ENCODE results near the gene PDE4A. TPM values are rescaled to one million over a fixed set of nuclear protein-coding genes. Genes with fewer than 3 reads are reported as not detected.

Gene PDE4A
- total and polyA plus RNA-seq, 2 experiments from 2014 or later, result 5.2 to 5.4 TPM

GRCh38 chr19:10517361-10517759 is 97.0 kb downstream of the PDE4A start, which contains the start of gene S1PR5:
S1PR5 (minus strand) TSS chr19:10517447; CDS start chr19:10515011, 2,436 bp downstream.
- H3K27me3 Mint-ChIP-seq (ENCODE audit: insufficient read depth, low read depth, poor library complexity), result peaks cover 65% of the 10 kb centered on the region
- H3K4me3 Mint-ChIP-seq, result peak within 1 kb of the TSS; percentile 68
- Histone ChIP-seq H3K4me2 (peak within 1 kb of the TSS; percentile 95), H4K20me1 (replicated peaks; ENCODE audit: insufficient read depth) (0 out of 2 replicates have a peak, but pooled peaks cover 8% of the 10 kb centered on the region), H3K4me1 (ENCODE audit: insufficient read depth) (peaks cover 16% of the 10 kb centered on the region), H2AFZ (peak within 1 kb of the TSS; percentile 95), H3F3A (replicated peaks; ENCODE audit: low read depth) (peaks cover 21% of the 10 kb centered on the region; the same call in 1 of the 2 replicates), H3K27ac (ENCODE audit: low read depth) (no peak within 1 kb of the TSS), H3K4me3 (peak within 1 kb of the TSS; percentile 78), H3K9me2 (ENCODE audit: insufficient read depth) (no peaks in the 10 kb centered on the region), H3K79me2 (replicated peaks; ENCODE audit: insufficient read depth) (no peaks in the 10 kb centered on the region), H3K27me3 (ENCODE audit: insufficient read depth) (peaks cover 80% of the 10 kb centered on the region), H3K36me3 (ENCODE audit: insufficient read depth) (no peaks in the 10 kb centered on the region)
- H3K9me3 Mint-ChIP-seq, result no peaks in the 10 kb centered on the region; the same call in 2 of the 3 replicates
- no peak within 1 kb of the TSS for H3K27ac Mint-ChIP-seq
- H3K4me1 Mint-ChIP-seq, result peaks cover 25% of the 10 kb centered on the region
- no peak for TF ChIP-seq JUNB (IDR thresholded peaks at IDR 0.05; ENCODE audit: unreplicated experiment)
- TF ChIP-seq CTCF (conservative IDR thresholded peaks at IDR 0.05; ENCODE audit: low read depth in 2 of 2), result 0 out of 4 replicates have a peak, but pooled peaks of 1 of the 2 experiments have one; percentile 10
- no peaks in the 10 kb centered on the region; the same call in 2 of the 3 replicates for H3K36me3 Mint-ChIP-seq (ENCODE audit: low read depth)
- DNase-seq (ENCODE audit: low spot score) (peak; percentile 68), ATAC-seq (peak; percentile 36)

GRCh38 chr19:10517760-10518443 is 97.6 kb downstream of the PDE4A start:
- ATAC-seq (peak; percentile 21), DNase-seq (ENCODE audit: low spot score) (peak; percentile 57)
- Histone ChIP-seq H3K36me3 (ENCODE audit: insufficient read depth) (no peaks in the 10 kb centered on the region), H3K4me3 (peak overlapping the region; percentile 78), H3K9me2 (ENCODE audit: insufficient read depth) (no peaks in the 10 kb centered on the region), H3K79me2 (replicated peaks; ENCODE audit: insufficient read depth) (no peaks in the 10 kb centered on the region), H3K27me3 (ENCODE audit: insufficient read depth) (peaks cover 75% of the 10 kb centered on the region), H3K27ac (ENCODE audit: low read depth) (no peak overlapping the region), H2AFZ (peak overlapping the region; percentile 95), H3K4me1 (ENCODE audit: insufficient read depth) (peaks cover 16% of the 10 kb centered on the region), H3F3A (replicated peaks; ENCODE audit: low read depth) (peaks cover 21% of the 10 kb centered on the region; the same call in 1 of the 2 replicates), H4K20me1 (replicated peaks; ENCODE audit: insufficient read depth) (0 out of 2 replicates have a peak, but pooled peaks cover 8% of the 10 kb centered on the region), H3K4me2 (peak overlapping the region; percentile 95)
- no peak for TF ChIP-seq JUNB (IDR thresholded peaks at IDR 0.05; ENCODE audit: unreplicated experiment)
- peak; percentile 24; the same call in 1 of the 2 replicates for TF ChIP-seq POLR2AphosphoS5 (IDR thresholded peaks at IDR 0.05; ENCODE audit: low read depth)
- no peak for TF ChIP-seq EZH2 (IDR thresholded peaks at IDR 0.05; ENCODE audit: low read depth, unreplicated experiment)
- TF ChIP-seq ZNF462 (CRISPR knock-in tag; IDR thresholded peaks at IDR 0.05), result no peak
- no peak for TF ChIP-seq NANOG (IDR thresholded peaks at IDR 0.05; ENCODE audit: borderline replicate concordance)
- TF ChIP-seq EZH2phosphoT487 (IDR thresholded peaks at IDR 0.05; ENCODE audit: unreplicated experiment), result no peak
- no peak for TF ChIP-seq ZNF114 (CRISPR knock-in tag; IDR thresholded peaks at IDR 0.05)
- no peak for TF ChIP-seq CTCF (conservative IDR thresholded peaks at IDR 0.05; ENCODE audit: low read depth in 2 of 2)
- TF ChIP-seq STAT1 (IDR thresholded peaks at IDR 0.05; ENCODE audit: unreplicated experiment), result no peak
- H3K9me3 Mint-ChIP-seq, result no peaks in the 10 kb centered on the region; the same call in 2 of the 3 replicates
- peaks cover 25% of the 10 kb centered on the region for H3K4me1 Mint-ChIP-seq
- H3K27ac Mint-ChIP-seq, result no peak overlapping the region
- no peaks in the 10 kb centered on the region; the same call in 2 of the 3 replicates for H3K36me3 Mint-ChIP-seq (ENCODE audit: low read depth)
- peak overlapping the region; percentile 65 for H3K4me3 Mint-ChIP-seq
- H3K27me3 Mint-ChIP-seq (ENCODE audit: insufficient read depth, low read depth, poor library complexity), result peaks cover 61% of the 10 kb centered on the region

Measured in GM23338 (cell line).